NCI-H2107 (cell line): ENCODE data around the gene WBP2.

ENCODE experiments used
- DNase-seq: peaks from one replicate; lab custom pipeline; 2025; lab: John Stamatoyannopoulos, UW

Gene WBP2

DNA sequence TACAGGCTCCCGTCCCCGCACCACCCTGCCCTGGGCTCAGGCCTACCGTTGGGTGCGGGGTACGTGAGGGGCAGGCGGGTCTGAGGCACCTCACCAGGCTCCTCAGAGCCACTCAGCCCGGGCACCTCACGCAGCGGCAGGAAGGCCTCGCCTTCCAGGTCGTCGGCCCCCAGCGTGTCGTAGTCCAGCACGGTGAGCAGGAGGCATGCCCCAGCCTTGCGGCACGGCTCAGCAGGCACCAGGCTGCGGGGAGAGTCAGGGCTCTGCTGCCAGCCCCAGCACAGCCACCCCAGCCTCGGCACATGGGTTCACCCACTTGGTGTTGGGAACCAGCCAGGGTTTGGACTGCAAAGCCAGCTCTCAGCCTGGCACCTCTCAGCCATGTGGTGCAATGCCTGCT is 26.4 kb downstream of the WBP2 start:
- DNase-seq: no peak

DNA sequence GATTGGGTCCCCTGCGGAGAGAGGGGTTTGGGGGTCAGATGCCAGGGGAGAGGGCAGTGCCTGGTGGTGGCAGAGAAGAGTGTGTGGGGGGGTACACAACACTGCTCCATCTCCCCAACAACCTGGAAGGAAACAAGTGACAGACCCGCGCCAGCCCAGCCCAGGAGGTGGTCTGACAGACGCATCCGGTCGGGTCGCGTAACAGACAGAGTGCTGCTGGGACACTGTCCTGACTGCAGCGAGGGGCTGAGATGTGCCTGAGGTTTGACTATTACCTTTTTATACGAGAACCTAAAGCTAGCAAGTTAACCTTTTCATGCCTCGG is 27.1 kb downstream of the WBP2 start:
- DNase-seq: no peak

DNA sequence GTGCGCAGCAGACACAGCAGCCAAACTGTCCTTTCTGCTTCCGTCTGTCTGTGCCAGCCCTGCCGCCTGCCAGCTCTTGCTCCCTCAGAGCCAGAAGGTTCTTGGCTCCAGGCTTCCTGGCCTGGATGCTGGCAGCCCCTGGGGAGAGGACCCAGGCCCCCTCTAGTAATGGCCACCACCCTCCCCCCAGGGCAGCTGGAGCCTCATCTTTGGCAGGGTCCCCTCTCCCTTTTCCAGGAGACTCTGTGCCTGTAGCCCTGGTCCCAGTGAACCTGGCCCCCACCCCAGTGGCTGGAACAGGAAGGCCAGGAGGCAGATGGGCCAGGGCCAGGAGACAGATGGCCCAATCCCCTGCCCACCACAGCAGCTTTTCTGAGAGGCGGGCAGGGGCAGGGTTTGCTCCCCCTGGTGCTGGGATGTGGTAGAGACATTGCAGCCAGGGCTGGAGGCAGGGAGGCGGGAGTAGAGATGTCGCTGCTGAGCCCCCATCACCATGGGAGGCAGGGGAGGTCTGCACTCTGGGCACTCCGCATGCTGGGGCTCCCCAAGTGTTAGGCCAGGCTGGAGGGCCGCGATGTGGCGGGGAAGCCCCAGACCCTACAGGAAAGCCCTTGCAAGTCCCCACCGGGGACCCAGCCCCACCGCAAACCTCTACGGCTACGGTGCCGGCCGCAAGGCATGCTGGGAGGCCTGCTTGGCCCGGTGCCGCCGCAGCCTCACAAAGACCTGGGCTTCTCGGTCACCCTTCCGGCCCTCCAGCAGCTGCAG is 27.6 kb downstream of the WBP2 start:
- DNase-seq: peak; percentile 72

DNA sequence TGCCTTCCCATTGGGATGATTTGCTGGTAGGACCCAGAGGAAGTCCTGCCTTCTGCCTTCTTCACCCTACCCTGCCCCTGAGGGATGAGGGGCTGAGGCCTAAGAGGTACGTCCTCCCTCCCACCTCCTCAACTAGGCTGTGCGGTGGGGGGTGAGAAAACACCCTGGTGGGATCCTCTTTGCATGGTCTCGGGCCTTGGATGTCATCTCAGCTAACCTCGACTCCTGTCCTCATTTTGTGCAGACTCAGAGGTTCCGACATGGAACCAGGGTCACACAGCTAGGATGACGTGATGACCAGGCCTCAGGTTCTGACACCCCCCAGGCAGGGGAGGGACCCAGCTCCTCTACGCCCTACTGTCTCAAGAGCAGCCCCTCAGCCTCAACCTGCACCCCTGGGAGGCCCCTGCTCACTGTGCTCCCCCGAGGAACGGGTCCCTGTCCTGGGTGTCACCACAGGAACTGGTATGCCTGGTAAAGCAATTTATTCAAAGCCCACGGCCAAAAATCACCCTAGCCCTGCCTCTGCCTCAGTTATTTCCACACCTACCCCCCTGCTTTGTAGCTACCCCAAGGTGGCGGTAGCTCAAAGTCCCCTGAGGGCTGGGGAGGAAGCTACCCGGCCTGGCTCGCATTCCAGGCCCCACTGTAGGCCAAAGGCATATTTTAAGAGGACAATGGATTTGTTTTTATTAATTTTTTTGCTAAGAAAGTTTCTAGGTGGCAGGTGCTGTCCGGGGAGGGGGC is 28.4 kb downstream of the WBP2 start:
- no peak for DNase-seq

DNA sequence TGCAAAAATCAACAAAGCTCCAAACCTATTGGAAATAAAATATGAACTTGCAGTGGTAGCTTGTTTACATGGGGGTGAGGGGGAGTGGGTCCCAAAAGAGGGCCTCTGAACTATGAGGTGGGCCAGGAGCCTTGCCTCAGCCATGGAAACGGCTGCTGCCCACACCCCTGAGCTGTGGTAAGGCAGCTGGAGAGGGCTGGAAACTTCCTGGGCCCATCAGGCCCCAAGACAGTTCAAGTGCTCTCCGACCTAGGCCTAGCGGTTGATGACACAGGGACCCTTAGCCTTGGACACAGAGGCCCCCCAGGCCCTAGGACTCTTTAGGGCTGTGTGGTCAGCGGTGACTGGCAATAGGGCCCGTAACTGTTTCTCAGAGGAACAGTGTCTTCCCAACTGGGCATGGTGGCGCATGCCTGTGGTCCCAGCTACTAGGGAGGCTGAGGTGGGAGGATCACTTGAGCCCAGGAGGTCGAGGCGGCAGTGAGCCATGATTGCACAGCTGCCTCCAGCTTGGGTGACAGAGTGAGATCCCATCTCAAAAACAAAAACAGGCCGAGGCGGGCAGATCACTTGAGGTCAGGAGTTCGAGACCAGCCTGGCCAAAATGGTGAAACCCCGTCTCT is 29.3 kb downstream of the WBP2 start:
- no peak for DNase-seq

DNA sequence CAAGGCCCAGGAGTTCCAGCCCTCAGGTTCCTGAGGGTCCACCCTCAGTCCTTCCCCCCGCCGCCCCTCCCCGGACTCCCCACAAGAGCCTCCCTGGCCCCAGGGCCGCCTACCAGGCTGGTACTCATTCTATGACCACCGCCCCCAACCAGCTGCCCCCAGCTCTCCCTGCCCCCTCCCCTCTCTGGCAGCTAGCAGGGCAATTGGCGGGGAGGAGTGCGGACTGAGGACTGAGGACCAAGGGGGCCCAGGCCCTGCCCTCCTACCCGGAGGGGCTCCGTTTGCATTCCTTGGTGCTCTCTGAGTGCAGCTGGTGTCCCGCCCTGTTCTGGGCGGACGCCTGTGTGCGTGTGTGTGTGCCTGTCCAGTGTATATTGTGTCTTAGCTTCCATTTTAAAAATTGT is 30.0 kb downstream of the WBP2 start:
- DNase-seq: no peak

DNA sequence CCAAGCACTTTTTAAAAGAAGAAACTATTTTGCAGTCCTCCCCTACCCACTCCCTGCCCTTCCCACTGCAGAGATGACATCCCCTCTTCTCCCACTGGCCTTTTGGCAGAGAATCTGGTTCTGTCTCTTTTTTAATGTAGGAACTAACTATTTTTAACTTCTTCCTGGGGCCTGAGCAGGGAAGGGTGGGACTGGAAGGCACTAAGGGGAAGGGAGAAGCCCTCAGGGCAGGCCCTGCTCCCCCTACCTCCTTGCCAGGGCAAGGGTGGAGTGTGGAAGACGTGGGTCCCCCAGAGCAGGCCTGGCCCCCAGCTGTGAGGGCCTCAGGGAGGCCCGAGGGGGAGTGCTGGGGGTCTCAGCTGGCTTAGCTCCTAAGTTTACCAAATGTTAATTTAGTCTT is 30.5 kb downstream of the WBP2 start:
- DNase-seq: no peak

DNA sequence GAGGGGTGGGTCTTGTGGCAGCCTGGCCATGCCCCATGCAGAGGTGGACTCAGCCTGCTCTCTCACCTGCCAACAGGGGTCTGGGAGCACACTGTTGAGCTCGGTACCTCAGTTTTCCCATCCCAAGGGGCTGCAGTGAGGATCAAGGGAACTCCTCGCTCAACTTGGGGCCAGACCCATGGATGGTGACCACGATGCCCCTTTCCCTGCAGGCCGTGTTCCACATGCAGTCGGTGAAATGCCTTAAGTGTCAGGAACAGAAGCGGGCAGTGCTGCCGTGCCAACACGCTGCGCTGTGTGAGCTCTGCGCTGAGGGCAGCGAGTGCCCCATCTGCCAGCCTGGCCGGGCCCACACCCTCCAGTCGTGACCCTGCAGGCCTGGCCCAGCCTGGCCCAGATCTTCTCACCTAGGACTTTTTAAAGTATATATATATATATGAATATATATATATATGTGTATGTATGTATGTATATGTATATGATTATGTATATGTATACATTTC is 31.0 kb downstream of the WBP2 start:
- DNase-seq: no peak

DNA sequence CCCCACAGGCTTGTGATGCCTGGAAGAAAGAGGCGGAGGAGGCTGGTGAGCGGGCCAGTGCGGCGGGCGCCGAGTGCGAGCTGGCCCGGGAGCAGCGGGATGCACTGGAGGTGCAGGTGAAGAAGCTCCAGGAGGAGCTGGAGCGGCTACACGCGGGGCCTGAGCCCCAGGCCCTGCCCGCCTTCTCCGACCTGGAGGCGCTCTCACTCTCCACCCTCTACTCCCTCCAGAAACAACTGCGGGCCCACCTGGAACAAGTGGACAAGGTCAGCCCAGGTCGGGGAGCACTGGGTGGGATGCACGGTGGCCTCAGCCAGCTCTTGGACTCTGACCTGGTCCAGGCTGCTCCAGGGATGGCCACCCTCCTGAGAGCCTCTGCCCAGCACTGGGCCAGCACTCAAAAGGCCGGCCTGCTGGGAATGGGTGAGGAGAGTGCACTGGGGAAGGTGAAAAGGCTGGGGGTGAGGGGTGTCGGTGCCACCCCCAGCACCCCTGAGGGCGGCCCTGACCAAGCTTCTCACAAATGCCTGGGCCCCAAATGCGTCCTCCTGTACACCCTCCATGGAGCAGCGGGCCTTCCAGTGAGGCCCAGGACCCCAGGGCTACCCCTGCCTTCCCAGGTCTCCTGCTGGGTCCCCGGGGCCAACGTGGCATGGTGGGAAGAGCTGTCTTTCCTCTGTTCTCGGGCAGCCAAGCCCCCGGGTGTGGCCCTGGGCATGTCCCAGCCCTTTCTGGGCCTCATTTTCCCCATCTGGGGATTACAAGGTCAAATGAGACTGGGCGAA is 31.7 kb downstream of the WBP2 start:
- DNase-seq: no peak

DNA sequence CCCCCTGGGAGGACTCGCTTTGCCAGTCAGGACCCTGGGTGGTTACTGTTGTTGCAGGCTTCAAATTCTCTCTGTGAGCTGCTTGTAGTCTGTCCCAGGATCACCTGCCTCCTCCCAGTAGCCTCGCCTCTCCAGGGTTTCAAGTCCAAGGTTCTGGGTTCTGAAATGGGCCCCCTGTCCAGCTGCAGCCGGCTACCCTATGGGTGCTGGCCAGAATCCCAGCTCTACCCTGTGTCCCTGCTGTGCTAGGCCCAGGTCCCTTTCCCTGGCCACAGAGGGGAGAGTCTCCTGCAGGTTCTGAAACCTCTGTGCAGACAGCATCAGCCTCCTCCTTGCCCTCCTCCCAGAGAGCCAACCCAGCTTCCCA is 32.4 kb downstream of the WBP2 start:
- no peak for DNase-seq

DNA sequence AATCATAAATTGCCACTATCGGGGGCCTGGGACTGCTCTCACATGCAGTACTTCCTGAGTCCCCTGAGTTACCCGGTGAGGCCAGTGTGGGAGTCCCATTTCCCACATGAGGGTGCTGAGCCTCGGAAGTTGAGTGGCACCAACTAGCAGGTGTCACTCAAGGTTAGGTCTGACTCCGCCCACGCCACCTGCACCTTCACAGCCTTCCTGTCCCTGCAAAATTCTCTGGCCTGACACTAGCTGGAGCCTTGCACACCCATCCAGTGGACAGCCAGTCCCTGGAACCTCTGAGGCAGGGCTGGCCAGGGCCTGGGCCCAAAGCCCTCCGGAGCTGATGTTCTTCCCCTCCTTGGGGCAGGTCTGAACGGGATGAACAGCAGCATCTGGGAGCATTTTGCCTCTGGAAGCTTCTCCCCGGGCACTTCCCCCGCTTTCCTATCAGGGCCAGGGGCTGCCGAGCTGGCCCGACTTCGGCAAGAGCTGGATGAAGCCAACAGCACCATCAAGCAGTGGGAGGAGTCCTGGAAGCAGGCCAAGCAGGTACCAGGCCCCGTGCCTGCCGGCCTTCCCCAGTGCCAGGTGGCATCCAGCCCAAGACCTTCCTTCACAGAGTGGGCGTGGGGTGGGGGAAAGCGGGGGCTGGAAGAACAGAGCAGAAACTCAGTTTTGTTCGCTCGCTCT is 32.9 kb downstream of the WBP2 start:
- no peak for DNase-seq

DNA sequence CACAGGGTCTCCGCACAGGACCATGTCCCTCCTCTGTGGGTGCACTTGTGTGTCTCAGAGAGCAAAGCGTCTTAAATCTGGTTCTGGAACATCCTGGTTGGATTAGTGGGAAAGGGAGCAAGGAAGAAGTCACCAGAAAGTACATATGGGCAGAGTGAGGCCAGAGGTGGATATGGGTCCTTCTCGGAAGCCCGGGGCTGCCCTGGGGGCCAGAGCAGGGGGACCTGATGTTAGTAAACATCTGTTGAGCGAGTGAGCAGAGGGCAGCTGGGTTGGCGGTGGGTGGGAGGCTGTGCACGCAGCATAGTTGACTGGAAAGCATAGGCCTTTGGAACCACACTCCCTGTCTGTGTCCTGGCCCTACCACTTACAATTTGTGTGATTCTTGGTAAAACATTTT is 33.6 kb downstream of the WBP2 start:
- DNase-seq: no peak

DNA sequence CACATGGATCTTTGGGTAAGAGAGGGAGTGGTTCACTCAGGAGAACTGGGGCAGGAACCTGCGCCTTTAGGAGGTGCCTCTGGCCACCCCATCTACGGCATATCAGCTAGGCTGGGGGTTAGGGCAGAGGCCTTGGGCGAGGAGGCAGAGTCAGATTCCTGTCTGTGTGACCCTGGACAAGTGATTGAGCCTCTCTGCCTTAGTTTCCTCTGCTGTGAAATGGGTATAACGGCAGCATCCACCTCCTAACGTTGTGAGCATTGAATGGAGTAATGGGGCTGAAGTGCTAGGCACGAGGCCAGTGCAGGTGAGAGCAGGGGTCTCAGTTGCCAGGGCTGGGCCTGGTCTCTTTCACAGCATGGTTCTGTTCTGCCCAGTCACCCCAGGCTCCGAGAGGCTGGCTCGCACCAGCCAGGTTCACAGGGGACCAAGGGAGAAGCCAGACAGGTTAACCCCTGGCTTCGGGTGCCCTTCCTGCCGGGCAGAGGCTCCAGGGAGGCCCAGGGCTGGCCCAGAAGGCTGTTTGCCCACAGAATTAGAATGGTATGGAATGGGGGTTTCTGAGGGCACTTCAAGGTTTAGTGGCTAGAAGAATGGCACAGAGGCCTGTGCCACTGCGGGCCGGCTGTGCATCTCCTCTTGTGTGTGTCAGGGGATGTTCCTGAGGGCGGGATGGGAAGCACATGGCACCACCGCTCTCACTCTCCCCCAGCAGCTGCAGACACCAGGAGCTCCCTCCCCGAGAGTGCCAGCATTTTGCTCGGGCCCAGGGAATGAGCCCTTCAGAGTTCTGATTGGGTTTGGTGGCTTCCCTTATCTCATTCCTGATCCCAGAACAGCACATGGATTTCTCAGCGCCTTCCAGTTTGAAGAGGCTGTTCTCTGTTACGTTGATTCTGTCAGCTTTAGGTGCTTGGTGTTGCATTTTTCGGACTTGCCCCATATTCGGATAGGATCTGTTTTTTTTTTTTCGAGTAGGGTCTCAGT is 34.7 kb downstream of the WBP2 start:
- DNase-seq: no peak

DNA sequence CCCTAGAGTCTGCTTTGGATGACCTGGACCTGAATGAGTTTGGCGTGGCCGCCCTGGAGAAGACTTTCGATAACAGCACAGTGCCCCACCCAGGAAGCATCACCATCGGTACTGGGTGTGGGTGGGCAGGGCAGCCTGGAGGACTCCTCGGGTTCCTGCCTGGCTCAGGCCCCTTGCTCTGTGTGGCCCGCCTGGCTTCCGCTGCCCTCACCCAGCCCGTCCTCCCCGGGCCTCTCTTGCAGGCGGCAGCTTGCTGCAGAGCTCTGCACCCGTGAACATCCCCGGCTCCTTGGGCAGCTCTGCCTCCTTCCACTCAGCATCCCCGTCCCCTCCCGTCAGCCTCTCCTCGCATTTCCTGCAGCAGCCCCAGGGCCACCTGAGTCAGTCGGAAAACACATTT is 35.5 kb downstream of the WBP2 start:
- DNase-seq: no peak

DNA sequence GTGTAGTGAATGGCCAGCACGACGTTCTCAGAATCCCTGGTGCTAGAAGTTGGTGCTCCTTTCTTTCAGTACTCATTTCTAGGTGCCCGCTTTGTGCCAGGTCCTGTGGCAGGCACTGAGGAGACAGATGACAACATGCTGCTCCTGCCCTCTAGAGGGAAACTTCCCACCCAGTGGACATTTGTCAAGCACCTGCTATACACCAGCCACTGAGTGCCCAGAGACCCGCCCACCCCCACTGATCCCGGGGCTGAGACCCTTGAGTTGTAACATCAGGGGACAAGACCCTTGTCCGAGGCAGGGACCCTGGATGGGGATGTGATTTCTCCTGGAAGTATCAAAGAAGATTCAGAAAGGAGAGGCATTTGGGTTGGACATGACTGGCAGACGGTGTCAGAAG is 36.0 kb downstream of the WBP2 start:
- no peak for DNase-seq

DNA sequence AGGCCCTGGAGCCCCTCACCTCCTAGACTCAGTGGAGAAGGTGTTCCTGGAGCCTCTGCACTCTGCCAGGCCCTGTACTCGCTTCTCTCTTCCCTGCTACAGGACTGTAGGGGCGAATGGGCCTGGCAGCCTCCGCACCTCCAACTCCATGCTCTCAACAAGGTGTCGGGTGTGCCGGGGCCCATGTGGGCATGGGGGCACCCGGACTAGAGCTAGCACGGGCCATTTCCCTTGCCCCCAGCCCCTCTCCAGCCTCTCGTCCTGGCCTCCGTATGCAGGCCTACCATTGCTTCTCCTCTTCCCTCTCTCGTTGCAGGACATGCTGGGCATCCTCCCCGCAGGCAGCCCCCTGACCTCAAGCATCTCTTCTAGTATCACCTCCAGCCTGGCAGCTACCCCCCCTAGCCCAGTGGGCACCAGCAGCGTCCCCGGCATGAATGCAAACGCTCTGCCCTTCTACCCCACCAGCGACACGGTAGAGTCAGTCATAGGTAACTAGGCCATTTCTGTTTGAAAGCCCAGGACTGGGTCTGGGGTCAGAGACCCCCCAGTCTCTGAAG is 36.7 kb downstream of the WBP2 start:
- no peak for DNase-seq

DNA sequence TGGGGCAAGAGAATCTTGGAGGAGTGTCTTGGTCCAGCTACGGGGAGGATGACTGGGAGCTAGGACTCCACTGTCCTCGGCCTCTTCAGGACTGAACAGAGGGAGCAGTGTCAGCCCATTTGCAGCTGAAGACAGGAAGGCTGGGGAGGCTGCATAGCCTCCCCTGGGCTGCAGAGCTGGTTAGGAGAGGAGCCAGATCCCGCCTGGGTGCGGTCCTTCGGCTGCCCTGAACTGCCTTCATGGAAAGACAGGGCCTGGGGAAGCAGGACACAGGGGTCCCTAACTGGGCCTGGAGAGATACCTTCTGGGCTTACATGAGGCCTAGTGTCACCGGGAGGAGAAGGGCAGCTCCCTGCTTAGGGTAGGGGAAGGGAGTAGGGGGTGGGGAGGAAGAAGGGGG is 37.6 kb downstream of the WBP2 start:
- no peak for DNase-seq

DNA sequence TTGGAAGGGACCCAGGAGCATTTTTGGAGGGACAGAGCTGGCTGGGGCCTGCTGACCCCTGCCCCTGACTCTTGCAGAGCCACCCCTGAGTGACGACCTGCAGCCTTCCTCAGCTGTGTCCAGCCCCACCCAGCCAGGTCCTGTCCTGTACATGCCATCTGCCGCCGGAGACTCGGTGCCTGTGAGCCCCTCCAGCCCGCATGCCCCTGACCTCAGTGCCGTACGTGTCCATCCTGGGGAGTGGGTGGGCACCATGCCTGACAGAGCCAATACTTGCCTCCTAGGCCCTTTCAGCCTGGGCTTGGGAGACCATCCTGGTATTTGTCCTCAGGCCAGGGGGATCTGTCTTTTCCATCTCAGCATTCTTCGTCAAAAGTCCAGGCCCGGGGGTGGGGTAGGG is 38.4 kb downstream of the WBP2 start:
- DNase-seq: no peak

DNA sequence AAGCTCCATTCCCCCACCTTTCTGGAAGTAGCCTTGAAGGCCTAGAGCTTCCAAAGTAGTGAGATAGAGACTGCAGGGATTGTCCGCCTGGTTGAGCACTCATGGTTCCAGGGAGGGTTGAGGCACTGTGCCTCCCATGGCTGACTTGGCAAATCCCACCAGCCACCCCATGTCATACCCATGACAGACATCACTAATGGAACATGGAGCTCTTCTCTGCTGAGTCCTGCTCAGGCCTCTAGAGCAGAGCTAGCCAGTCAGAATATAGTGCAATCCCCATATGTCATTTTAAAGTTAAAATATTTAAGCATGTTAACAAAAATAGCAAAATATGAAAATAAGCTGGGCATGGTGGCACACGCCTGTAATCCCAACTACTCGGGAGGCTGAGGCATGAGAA is 39.7 kb downstream of the WBP2 start:
- DNase-seq: no peak

DNA sequence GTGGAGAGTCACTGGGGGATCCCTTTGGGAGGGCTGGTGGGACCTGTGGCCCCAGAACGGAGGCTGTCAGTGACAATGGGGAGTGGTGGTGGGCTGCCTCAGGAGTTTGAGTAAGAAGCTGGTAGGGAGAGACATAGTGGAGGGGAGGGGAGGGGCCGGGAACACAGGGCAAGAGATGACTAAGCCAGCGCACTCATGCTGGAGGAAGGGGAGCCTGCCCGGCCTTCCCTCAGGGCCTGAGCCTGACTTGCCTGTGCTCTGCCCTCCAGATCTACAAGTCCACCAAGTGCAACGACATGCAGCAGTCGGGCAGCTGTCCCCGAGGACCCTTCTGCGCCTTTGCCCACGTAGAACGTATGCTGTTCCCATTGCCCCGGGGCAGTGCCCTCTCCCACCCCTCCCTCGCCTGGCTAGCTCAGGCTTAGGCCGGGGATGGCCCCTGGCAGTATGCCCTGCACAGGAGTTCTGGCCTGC is 40.2 kb downstream of the WBP2 start:
- DNase-seq: no peak
